ENCODE data around the gene SLC24A3. TPM values are rescaled to one million over a fixed set of nuclear protein-coding genes. Genes with fewer than 3 reads are reported as not detected.

The SLC24A3 gene
- total RNA-seq, 1 experiment from 2014 or later: not detected

DNA sequence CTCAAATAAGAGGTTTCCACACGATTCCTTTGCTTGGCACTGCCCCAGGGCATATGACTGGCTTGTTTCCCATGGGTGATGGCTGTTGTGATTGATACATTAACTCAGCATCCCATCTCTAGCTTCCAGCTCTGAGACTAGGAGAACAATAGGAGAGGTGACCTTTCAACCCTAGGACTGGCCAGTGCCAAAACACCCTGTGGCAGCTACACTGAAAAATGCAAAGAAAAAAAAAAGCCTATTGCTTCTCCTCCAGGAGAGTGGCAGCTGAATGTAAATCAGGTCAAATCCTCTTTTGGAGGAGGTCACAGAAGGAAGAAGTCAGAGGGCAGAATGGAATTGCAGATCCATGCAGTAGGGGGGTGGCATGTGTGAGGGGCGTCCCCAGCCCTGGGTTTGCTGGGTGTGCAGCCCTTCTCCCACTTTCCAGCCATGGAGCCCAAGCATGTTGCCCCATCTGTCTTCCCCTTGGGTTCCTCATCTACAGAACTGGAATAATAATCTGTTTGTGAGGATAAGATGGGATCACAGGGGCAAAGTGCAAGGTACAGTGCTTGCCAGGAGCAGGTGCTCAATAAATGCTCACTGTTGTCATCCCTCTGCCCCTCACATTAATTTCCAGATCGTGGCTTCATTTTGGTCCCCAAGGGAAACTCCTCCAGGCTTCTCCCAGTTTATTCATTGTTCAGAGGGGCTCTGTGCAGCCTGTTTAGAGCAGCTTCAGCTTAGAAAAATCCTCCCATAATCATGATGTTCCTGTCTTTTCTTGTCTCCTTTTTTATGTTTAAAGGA, 300.6 kb downstream of the SLC24A3 start:
- H3K27ac ChIP-seq: no peak overlapping the region
- H3K4me3 ChIP-seq: no peak overlapping the region
- DNase-seq (ENCODE audit: low read depth in 1 of 2, low spot score in 2 of 2): no peak
- H3K36me3 ChIP-seq: no peaks in the 10 kb centered on the region
- no peaks in the 10 kb centered on the region for H3K9me3 ChIP-seq (replicated peaks)
- H3K27me3 ChIP-seq (replicated peaks): no peaks in the 10 kb centered on the region
- H3K4me1 ChIP-seq (replicated peaks): no peaks in the 10 kb centered on the region

DNA sequence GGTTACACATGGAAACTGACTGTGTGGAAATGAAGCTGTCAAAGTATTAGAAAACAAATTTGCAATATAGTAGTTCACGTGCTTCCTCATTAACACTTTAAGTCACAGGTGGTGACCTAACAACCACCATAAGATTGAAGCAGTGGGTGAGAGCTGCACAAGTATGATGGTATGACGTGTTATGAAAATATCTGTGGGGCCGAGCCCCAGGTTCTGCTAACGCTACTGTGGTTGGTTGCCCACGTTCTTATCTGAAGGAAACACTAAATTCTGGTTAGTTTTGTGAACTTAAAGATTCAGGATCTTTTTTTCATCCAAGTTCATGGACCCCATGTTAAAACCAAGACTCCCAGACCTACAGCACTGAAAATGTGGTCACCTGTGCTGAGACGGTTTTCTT, 302.6 kb downstream of the SLC24A3 start:
- Histone ChIP-seq H3K4me3 (no peak overlapping the region), H3K36me3 (no peaks in the 10 kb centered on the region), H3K27me3 (replicated peaks) (no peaks in the 10 kb centered on the region), H3K4me1 (replicated peaks) (no peaks in the 10 kb centered on the region), H3K9me3 (replicated peaks) (no peaks in the 10 kb centered on the region), H3K27ac (no peak overlapping the region)
- no peak for DNase-seq (ENCODE audit: low read depth in 1 of 2, low spot score in 2 of 2)

DNA sequence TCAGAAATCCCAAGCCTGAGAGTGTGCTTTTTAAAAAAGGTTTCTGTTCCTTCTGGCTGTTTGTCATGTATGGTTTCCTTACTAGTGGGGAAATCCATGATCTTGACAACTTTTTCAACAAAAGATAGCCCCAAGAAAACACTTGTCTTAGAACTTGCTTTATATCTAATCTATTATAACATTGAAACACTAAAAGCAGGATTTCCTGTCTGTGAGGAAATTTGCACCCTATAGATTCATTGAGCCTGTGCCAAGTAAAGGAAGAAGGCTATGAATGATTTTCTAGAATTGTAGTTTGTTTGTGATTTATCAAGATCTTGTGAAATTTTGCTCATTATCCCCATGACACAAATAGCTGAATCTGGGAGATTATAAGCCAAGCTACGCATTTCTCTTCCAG, 307.0 kb downstream of the SLC24A3 start:
- H3K27me3 ChIP-seq (replicated peaks): peaks cover 3% of the 10 kb centered on the region; the same call in 1 of the 2 replicates
- H3K4me3 ChIP-seq: no peak overlapping the region
- no peak for DNase-seq (ENCODE audit: low read depth in 1 of 2, low spot score in 2 of 2)
- no peaks in the 10 kb centered on the region for H3K4me1 ChIP-seq (replicated peaks)
- H3K27ac ChIP-seq: no peak overlapping the region
- H3K36me3 ChIP-seq: no peaks in the 10 kb centered on the region
- no peaks in the 10 kb centered on the region for H3K9me3 ChIP-seq (replicated peaks)

DNA sequence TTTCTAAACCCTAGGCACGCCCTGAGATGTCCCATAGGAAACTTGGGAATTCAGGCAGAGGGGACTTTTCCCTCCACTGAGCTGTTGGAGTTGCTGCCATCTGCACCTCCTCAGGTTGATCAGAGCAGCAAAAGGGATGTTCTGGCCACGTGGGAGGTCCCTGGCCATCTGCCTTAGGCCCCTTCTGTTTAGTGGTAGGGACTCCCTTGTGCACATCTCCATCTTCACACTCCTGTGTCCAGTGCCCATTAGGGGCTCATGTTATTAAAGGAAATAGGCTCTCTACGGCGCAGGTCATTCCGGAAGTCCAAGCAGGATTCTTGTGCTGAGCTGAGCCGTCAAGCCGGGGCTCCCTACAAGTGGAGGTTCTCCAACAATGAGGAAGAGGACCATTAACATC, 307.8 kb downstream of the SLC24A3 start:
- H3K4me1 ChIP-seq (replicated peaks): no peaks in the 10 kb centered on the region
- no peaks in the 10 kb centered on the region for H3K9me3 ChIP-seq (replicated peaks)
- no peaks in the 10 kb centered on the region for H3K36me3 ChIP-seq
- no peak overlapping the region for H3K27ac ChIP-seq
- DNase-seq (ENCODE audit: low read depth in 1 of 2, low spot score in 2 of 2): no peak
- H3K27me3 ChIP-seq (replicated peaks): peaks cover 3% of the 10 kb centered on the region; the same call in 1 of the 2 replicates
- no peak overlapping the region for H3K4me3 ChIP-seq

DNA sequence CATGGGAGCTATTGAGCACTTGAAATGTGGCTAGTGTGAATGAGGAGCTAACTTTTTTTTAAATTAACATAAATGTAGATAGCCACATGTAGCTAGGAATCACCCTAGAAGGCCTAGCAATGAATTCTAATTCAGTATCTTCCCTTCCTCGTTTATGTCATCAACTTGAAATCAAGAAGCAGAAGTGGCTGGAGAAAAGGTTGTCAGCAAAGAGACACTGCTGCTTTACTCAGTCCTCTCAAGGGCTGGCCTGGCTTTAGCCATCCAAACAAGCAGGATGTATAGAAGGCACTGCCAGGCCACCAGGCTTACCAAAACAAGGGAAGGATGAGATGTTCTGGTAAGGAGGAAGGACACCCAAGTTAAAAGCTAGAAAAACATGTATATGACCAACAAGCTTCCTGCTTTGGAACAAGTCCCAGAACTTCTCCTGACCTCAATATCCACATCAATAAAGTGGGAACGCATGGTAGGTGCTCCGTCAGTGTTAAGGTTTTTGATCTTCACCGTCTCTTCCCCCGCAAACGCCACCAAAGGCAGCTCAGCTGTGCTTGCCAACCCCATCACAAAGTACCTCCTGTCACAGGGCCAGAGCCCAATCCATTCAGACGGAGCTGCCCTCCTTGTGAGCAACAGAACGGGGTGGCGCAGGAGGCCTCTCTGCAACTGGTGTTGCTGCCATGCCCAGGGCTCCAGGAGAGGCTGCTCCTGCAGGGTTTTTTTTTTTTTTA, 309.8 kb downstream of the SLC24A3 start:
- Histone ChIP-seq H3K27ac (no peak overlapping the region), H3K4me3 (no peak overlapping the region), H3K36me3 (no peaks in the 10 kb centered on the region), H3K4me1 (replicated peaks) (no peaks in the 10 kb centered on the region), H3K9me3 (replicated peaks) (no peaks in the 10 kb centered on the region), H3K27me3 (replicated peaks) (peaks cover 3% of the 10 kb centered on the region; the same call in 1 of the 2 replicates)
- no peak for DNase-seq (ENCODE audit: low read depth in 1 of 2, low spot score in 2 of 2)

DNA sequence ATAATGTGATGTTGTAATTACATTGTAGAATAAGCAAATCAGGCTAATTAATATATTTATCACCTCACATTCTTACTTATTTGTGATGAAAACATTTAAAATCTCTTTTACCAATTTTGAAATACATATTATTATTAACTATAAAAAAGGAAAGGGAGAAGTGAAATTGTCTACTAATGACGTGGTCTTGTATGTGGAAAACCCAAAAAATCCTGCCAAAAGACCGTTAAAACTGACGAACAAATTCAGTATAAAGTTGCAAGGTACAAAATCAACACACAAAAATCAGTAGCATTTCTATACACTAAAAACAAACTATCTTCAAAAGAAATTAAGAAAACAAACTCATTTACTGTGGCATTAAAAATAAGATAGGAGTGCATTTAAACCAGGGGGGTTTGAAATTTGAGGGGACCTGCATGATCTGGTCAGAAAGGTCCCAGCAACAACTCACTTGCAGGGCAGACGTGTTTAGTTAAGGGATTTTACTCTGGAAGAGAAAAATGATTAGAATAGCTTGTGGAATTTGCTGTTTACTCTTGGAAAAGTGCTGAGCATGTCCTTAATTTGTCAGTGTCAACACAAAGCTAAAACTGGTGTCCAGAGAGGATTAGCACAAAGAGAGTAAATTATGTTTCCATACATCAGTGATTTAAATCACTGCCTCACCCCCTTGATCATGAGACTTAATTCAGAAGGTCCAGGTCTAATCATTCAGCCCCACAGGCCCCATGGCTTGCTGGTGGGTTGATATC, 310.6 kb downstream of the SLC24A3 start:
- Histone ChIP-seq H3K9me3 (replicated peaks) (no peaks in the 10 kb centered on the region), H3K27me3 (replicated peaks) (peaks cover 3% of the 10 kb centered on the region; the same call in 1 of the 2 replicates), H3K4me3 (no peak overlapping the region), H3K36me3 (no peaks in the 10 kb centered on the region), H3K27ac (no peak overlapping the region), H3K4me1 (replicated peaks) (no peaks in the 10 kb centered on the region)
- no peak for DNase-seq (ENCODE audit: low read depth in 1 of 2, low spot score in 2 of 2)

DNA sequence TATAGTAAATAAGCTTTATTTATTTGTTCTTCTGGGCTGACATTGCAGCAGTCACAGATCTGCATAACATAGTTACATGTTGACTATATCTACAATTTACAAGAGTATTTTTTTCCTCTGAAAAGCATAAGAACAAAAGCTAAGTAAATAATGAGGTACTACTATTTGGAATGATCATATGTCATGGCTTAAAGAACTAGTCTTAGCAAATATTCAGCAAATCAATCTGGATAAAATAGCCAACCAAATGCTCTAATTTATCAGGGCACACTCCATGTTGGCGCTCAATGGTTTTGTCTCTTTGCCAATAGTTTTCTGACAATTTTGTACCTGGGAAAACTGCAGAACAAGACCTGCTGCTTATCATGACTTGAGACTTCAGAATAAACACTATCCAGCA, 312.2 kb downstream of the SLC24A3 start:
- H3K4me3 ChIP-seq: no peak overlapping the region
- no peaks in the 10 kb centered on the region for H3K36me3 ChIP-seq

DNA sequence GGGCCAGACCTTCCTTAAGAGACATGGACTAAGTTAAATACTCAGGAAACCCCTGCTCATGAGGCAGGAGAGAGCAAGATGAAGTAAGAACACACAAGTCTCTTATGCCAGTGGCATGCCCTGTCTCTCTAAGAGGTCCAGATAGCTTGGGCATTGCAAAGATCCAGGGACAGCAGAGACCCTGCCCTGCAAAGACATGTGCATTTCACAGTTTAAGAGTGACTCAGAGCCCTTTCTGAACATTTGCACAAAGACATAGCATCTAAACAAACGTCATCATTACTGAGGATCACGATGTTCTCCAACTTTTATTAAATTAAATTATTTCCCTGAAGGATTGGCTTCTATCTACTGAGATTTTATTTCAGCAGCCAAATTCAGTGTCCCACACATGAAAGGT, 315.1 kb downstream of the SLC24A3 start:
- DNase-seq (ENCODE audit: low read depth in 1 of 2, low spot score in 2 of 2): no peak
- Histone ChIP-seq H3K36me3 (no peaks in the 10 kb centered on the region), H3K9me3 (replicated peaks) (no peaks in the 10 kb centered on the region), H3K27ac (no peak overlapping the region), H3K4me1 (replicated peaks) (no peaks in the 10 kb centered on the region), H3K27me3 (replicated peaks) (peaks cover 3% of the 10 kb centered on the region; the same call in 1 of the 2 replicates), H3K4me3 (no peak overlapping the region)

More for the DNA sequence above, 312.2 kb downstream of the SLC24A3 start:
- Histone ChIP-seq H3K27ac (no peak overlapping the region), H3K9me3 (replicated peaks) (no peaks in the 10 kb centered on the region), H3K4me1 (replicated peaks) (no peaks in the 10 kb centered on the region), H3K27me3 (replicated peaks) (peaks cover 3% of the 10 kb centered on the region; the same call in 1 of the 2 replicates)
- no peak for DNase-seq (ENCODE audit: low read depth in 1 of 2, low spot score in 2 of 2)

DNA sequence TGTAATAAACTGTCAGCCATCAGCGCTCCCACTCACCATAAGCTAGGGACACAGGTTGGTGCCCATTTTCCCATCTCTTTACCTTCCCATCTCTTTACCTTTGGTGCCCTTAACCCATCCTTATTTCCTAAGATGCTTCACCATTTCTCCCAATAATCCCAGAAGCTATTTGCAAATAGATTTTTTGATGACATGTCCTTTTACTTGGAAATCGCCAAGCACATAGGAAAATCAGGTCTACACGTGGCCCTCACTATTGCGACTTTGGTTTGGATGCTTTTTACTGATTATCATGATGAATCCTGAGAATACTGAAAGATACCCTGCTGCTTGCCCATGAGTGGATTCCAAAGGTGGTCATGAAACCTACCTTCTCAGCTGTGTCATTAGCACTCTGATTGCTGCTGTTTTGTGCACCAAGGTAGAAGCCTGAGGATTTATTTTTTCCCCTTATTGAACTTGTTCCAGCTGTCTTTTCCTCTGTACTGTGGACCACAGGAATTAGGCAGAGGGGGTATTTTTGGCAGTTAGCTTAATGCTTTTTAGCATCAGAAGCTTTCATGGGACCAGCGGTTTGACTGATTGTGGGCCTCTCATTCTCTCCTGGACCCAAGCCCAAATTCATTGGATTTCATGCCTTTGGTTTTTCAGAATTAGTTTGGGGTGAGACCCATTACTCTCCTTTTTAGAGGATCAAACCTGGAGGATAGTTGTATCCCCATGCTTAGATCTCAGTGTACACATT, 316.0 kb downstream of the SLC24A3 start:
- Histone ChIP-seq H3K4me1 (replicated peaks) (no peaks in the 10 kb centered on the region), H3K4me3 (no peak overlapping the region), H3K36me3 (no peaks in the 10 kb centered on the region), H3K9me3 (replicated peaks) (no peaks in the 10 kb centered on the region), H3K27ac (no peak overlapping the region), H3K27me3 (replicated peaks) (no peaks in the 10 kb centered on the region)
- no peak for DNase-seq (ENCODE audit: low read depth in 1 of 2, low spot score in 2 of 2)

DNA sequence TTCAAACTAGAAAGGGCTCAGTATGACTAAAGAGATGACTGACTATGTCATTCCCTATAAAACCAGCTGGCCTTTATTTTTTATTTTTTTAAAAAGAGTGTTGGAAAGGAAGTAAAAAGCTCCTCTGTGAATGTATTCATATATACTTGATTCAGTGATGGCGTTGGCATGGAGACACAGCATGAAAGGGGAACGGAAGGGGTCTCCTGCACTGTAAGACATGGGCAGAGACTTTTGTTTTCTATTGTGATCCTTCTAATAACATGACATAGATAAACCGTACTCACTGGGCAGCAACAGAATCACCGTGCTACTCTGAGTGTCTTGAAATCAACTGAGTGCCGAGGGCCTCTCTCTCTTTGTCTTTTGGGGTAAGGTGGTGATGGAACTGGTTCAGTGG, 317.6 kb downstream of the SLC24A3 start:
- Histone ChIP-seq H3K4me3 (no peak overlapping the region), H3K36me3 (no peaks in the 10 kb centered on the region), H3K27me3 (replicated peaks) (no peaks in the 10 kb centered on the region), H3K4me1 (replicated peaks) (no peaks in the 10 kb centered on the region), H3K27ac (no peak overlapping the region), H3K9me3 (replicated peaks) (no peaks in the 10 kb centered on the region)
- no peak for DNase-seq (ENCODE audit: low read depth in 1 of 2, low spot score in 2 of 2)

DNA sequence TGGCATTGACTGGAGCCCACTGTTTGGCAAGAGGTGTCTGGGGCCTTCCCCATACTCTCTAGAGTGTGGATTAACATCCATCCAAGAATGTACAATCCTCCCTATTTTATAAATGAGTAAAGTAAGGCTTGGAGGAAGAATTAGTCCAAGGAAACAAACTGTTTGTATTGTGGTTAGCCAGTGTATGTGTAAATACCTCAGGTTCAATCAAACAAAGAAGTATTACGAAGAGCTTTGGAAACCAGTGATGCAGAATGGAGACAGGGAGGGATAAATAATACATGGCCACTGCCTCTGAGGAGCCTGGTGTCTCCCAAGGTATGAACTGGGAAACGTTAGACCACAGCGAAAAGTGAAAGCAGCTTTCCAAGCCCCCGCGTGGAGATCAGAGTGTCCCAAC, 319.0 kb downstream of the SLC24A3 start:
- Histone ChIP-seq H3K9me3 (replicated peaks) (no peaks in the 10 kb centered on the region), H3K4me3 (no peak overlapping the region), H3K27me3 (replicated peaks) (no peaks in the 10 kb centered on the region), H3K27ac (no peak overlapping the region), H3K36me3 (no peaks in the 10 kb centered on the region), H3K4me1 (replicated peaks) (no peaks in the 10 kb centered on the region)
- no peak for DNase-seq (ENCODE audit: low read depth in 1 of 2, low spot score in 2 of 2)

DNA sequence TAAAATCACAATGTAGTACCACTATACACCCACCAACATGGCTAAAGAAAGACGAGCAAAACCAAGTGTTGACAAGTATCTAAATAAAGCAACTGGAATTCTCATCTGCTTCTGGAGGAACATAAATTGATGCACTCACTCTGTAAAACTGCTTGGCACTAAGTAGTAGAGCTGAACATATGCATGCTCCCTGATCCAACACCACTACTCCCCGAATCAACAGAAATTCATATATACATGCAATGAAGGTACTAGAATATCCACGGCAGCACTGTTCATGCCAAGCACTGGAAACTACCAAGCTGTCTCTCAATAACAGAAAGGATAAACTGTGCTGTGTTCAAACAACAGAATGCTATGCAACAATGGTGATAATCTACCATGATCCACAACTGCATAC, 326.1 kb downstream of the SLC24A3 start:
- Histone ChIP-seq H3K4me1 (replicated peaks) (no peaks in the 10 kb centered on the region), H3K36me3 (no peaks in the 10 kb centered on the region), H3K27ac (no peak overlapping the region), H3K9me3 (replicated peaks) (no peaks in the 10 kb centered on the region), H3K4me3 (no peak overlapping the region), H3K27me3 (replicated peaks) (no peaks in the 10 kb centered on the region)
- no peak for DNase-seq (ENCODE audit: low read depth in 1 of 2, low spot score in 2 of 2)

DNA sequence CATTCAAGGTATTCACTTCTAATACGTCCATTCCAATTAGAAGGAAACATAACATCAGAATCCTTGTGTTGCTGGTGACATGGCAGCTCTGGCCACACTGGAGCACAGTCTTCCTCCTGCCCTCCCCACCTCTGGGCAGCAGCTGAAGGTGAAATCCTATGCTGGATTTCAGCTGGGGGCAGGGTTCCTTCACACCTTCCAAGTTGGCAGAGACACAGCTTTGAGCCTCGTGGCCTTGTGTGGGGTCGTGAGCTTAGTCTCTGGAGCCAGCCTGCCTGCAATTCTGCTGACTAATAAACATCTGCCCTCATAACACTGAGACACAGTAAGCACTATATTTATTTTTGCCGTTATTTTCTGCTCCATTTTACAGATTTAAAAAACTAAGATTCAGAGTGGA, 326.7 kb downstream of the SLC24A3 start:
- DNase-seq (ENCODE audit: low read depth in 1 of 2, low spot score in 2 of 2): no peak
- Histone ChIP-seq H3K27me3 (replicated peaks) (no peaks in the 10 kb centered on the region), H3K27ac (no peak overlapping the region), H3K36me3 (no peaks in the 10 kb centered on the region), H3K9me3 (replicated peaks) (no peaks in the 10 kb centered on the region), H3K4me3 (no peak overlapping the region), H3K4me1 (replicated peaks) (no peaks in the 10 kb centered on the region)

All from SJSA1 (cell line).